AG20443 (cell line): ENCODE measurements around the gene RNF149.
"Not testable (repeated sequence)": the region's sequence is repeated elsewhere in the genome, so short reads cannot be mapped to it uniquely, and the experiment has no call there.

Source experiments
- DNase-seq: peaks from one replicate; pipeline ENCODE4 v3.0.0; 2012; ENCODE audit warnings: low spot score, mixed read lengths

The RNF149 gene

GRCh38 chr2:101331202-101331601 lies 22.7 kb upstream of the RNF149 start:
- DNase-seq: no peak

- no peak for DNase-seq
These were observed 21.9 kb upstream of the RNF149 start for GRCh38 chr2:101330253-101330933.

GRCh38 chr2:101329026-101329425 lies 20.5 kb upstream of the RNF149 start:
- DNase-seq: no peak

GRCh38 chr2:101328474-101329007 lies 20.0 kb upstream of the RNF149 start:
- DNase-seq: no peak

GRCh38 chr2:101327863-101328394 lies 19.4 kb upstream of the RNF149 start:
- DNase-seq: no peak

GRCh38 chr2:101325425-101325824 lies 16.9 kb upstream of the RNF149 start:
- no peak for DNase-seq

- not testable (repeated sequence) for DNase-seq
These were observed 8.1 kb upstream of the RNF149 start for GRCh38 chr2:101316568-101316967.

- DNase-seq: no peak
These were observed 3.2 kb upstream of the RNF149 start for GRCh38 chr2:101311696-101312017.

- DNase-seq: no peak
These were observed 2.6 kb upstream of the RNF149 start for GRCh38 chr2:101310834-101311695.

- no peak for DNase-seq
These were observed 1.8 kb upstream of the RNF149 start for GRCh38 chr2:101310090-101310833.

- no peak for DNase-seq
These were observed 510 bp downstream of the RNF149 start for GRCh38 chr2:101307950-101308431.

- no peak for DNase-seq
These were observed 998 bp downstream of the RNF149 start for GRCh38 chr2:101307503-101307902.

- DNase-seq: peak; percentile 16
These were observed 2.1 kb downstream of the RNF149 start for GRCh38 chr2:101306410-101306809.

GRCh38 chr2:101305492-101306078 lies 2.9 kb downstream of the RNF149 start:
- DNase-seq: peak; percentile 55

- DNase-seq: no peak
These were observed 3.5 kb downstream of the RNF149 start for GRCh38 chr2:101305035-101305434.

GRCh38 chr2:101303688-101304087 lies 4.8 kb downstream of the RNF149 start:
- no peak for DNase-seq

GRCh38 chr2:101302016-101302415 lies 6.5 kb downstream of the RNF149 start:
- no peak for DNase-seq

GRCh38 chr2:101300836-101301235 lies 7.7 kb downstream of the RNF149 start:
- DNase-seq: no peak

- no peak for DNase-seq
These were observed 8.3 kb downstream of the RNF149 start for GRCh38 chr2:101300164-101300563.

- DNase-seq: no peak
These were observed 8.9 kb downstream of the RNF149 start for GRCh38 chr2:101299604-101300003.

GRCh38 chr2:101297383-101297782 lies 11.1 kb downstream of the RNF149 start:
- DNase-seq: no peak

GRCh38 chr2:101296371-101296770 lies 12.1 kb downstream of the RNF149 start:
- DNase-seq: peak; percentile 55
